GM12878 (cell line): ENCODE measurements around the gene SURF4. TPM values are rescaled to one million over a fixed set of nuclear protein-coding genes. Genes with fewer than 3 reads are reported as not detected.
A peak's percentile ranks its signal among the peaks of the same experiment; 100 is the strongest.

Experiments used
- CHD2 ChIP-seq: IDR thresholded peaks from 2 replicates; pipeline ENCODE4 v1.6.1; 2011; ENCODE audit warnings: low read depth, low read length, improper control_type of control experiment, borderline replicate concordance
- ETV6 ChIP-seq, 2 experiments: fragments of 450-650 bp in 1 of 2; IDR thresholded peaks in 1 of 2; conservative IDR thresholded peaks in 1 of 2; 2 replicates each; pipeline ENCODE4 v1.6.1; 2014; ENCODE audit warnings: antibody characterized with exemption in 1 of 2, borderline replicate concordance in 1 of 2, low read depth in 1 of 2, mild to moderate bottlenecking in 1 of 2, moderate library complexity in 1 of 2
- IKZF2 ChIP-seq, 2 experiments: fragments of 450-650 bp; IDR thresholded peaks; 2 replicates each; pipeline ENCODE4 v1.6.1; 2017; ENCODE audit warnings: mild to moderate bottlenecking in 2 of 2, moderate library complexity in 2 of 2
- KLF5 ChIP-seq: fragments of 450-650 bp; IDR thresholded peaks from 2 replicates; pipeline ENCODE4 v1.6.1; 2014; ENCODE audit warnings: mild to moderate bottlenecking; ENCODE audit not compliant: partially characterized antibody
- NR2C2 ChIP-seq: IDR thresholded peaks from 2 replicates; pipeline ENCODE4 v1.6.1; 2011; ENCODE audit warnings: borderline replicate concordance, low read depth; ENCODE audit not compliant: control insufficient read depth, insufficient read length
- SMAD5 ChIP-seq: IDR thresholded peaks from 2 replicates; pipeline ENCODE4 v1.6.1; 2016; ENCODE audit warnings: antibody characterized with exemption, low read depth
- SMC3 ChIP-seq: IDR thresholded peaks from 2 replicates; pipeline ENCODE4 v1.6.1; 2011; ENCODE audit warnings: low read length, improper control_type of control experiment, borderline replicate concordance
- STAT1 ChIP-seq: fragments of 450-650 bp; conservative IDR thresholded peaks from 2 replicates; pipeline ENCODE4 v1.6.1; 2014; ENCODE audit warnings: antibody characterized with exemption, mild to moderate bottlenecking
- TCF7 ChIP-seq: IDR thresholded peaks from 2 replicates; pipeline ENCODE4 v1.6.1; 2014; ENCODE audit warnings: antibody characterized with exemption, borderline replicate concordance
- WRNIP1 ChIP-seq: IDR thresholded peaks from 2 replicates; pipeline ENCODE4 v1.6.1; 2011; ENCODE audit warnings: low read depth, low read length, improper control_type of control experiment, borderline replicate concordance
- ZNF217 ChIP-seq: fragments of 450-650 bp; IDR thresholded peaks from 2 replicates; pipeline ENCODE4 v1.6.1; 2017; ENCODE audit warnings: antibody characterized with exemption, mild to moderate bottlenecking
- ZNF384 ChIP-seq: IDR thresholded peaks from 2 replicates; pipeline ENCODE4 v1.6.1; 2012; ENCODE audit warnings: low read depth, mild to moderate bottlenecking, low read length, improper control_type of control experiment, borderline replicate concordance
- polyA plus RNA-seq, 11 experiments: library from polyadenylated mRNA; depleted of rRNA in 4 of 11; unstranded in 6 of 11; stranded (reverse) in 5 of 11; fragments of >200 nt; fragmentation: Nextera tagmentation in 4 of 11; fragmentation: Illumina TruSeq in 1 of 11; extraction: Ambion mirVana in 4 of 11; extraction: Trizol in 1 of 11; gene quantifications; 1 replicate in 1 of 11; 2 replicates in 10 of 11; pipeline versions ENCODE4 v1.2.1 to v1.2.3, GENCODE V29; 2011 to 2016; ENCODE audit warnings: inconsistent platforms in 2 of 11, missing spikeins in 2 of 11, low read depth in 1 of 11
- total RNA-seq, 4 experiments: library from RNA; depleted of rRNA in 3 of 4; stranded (reverse); fragments of >200 nt in 3 of 4; fragmentation: Illumina TruSeq in 1 of 4; extraction: Trizol in 1 of 4; gene quantifications; 2 replicates each; pipeline versions ENCODE4 v1.2.1 to v1.2.3, GENCODE V29; 2013 to 2021
- TF ChIP-seq, protein P1 (sequence below): IDR thresholded peaks from 2 replicates; pipeline ENCODE4 v1.6.1; 2011; ENCODE audit warnings: mild to moderate bottlenecking, low read depth, low read length, moderate library complexity; ENCODE audit not compliant: insufficient replicate concordance
- TF ChIP-seq, protein P2 (sequence below): fragments of 450-650 bp; IDR thresholded peaks from 2 replicates; pipeline ENCODE4 v1.6.1; 2017; ENCODE audit warnings: mild to moderate bottlenecking
- TF ChIP-seq, protein P3 (sequence below): fragments of 450-650 bp; IDR thresholded peaks from 2 replicates; pipeline ENCODE4 v1.6.1; 2017; ENCODE audit warnings: mild to moderate bottlenecking, moderate library complexity
- TF ChIP-seq, protein P4 (sequence below): IDR thresholded peaks from 2 replicates; pipeline ENCODE4 v1.6.1; 2012; ENCODE audit warnings: low read depth, low read length, improper control_type of control experiment
- TF ChIP-seq, protein P5 (sequence below): fragments of 450-650 bp; IDR thresholded peaks from 2 replicates; pipeline ENCODE4 v1.6.1; 2016; ENCODE audit warnings: mild to moderate bottlenecking

Gene SURF4
- total and polyA plus RNA-seq, 10 of the 15 experiments (the other 5 are each of a cell fraction or from before 2014, with no cell fraction given): 6.4 to 134 (median 78.7) TPM

DNA sequence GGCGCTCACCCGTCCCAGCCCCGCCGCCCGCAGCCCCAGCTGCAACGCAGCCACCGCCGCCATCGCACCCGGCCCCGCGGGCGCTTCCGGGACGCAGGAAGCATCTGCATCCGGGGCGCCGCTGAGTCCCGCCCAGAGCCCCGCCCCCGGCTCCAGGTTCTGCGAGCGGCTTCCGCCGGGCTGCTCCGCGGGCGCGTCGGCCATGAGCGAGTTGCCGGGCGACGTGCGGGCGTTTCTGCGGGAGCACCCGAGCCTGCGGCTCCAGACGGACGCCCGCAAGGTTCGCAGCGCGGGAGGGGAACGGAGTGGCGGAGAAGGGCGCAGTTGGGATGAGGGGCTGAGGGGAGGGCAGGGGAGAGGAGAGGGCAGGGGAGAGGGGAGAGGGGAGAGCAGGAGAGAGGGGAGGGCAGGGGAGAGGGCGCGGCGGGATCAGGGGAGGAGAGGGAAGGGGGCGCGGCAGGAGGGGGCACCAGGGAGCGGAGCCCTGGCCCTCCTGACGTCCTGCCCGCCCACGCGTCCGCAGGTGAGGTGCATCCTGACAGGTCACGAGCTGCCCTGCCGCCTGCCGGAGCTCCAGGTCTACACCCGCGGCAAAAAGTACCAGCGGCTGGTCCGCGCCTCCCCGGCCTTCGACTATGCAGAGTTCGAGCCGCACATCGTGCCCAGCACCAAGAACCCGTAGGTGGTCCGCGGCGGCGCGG is 19.3 kb downstream of the SURF4 start, which contains the start of the genes SURF1 and SURF2 (continued):
- TF ChIP-seq WRNIP1 (no peak), TCF7 (no peak), SMC3 (no peak), STAT1 (no peak), IKZF2 (IDR thresholded peaks at IDR 0.05) (no peak), KLF5 (no peak), ZNF384 (no peak), CHD2 (0 out of 2 replicates have a peak, but pooled peaks have one; percentile 26), NR2C2 (no peak), SMAD5 (no peak), ETV6 (conservative IDR thresholded peaks at IDR 0.05 in 1 of 2, IDR thresholded peaks at IDR 0.05 in 1 of 2; ENCODE audit: borderline replicate concordance in 1 of 2, low read depth in 1 of 2) (no peak), ZNF217 (no peak)
- TF ChIP-seq, protein P1, sequence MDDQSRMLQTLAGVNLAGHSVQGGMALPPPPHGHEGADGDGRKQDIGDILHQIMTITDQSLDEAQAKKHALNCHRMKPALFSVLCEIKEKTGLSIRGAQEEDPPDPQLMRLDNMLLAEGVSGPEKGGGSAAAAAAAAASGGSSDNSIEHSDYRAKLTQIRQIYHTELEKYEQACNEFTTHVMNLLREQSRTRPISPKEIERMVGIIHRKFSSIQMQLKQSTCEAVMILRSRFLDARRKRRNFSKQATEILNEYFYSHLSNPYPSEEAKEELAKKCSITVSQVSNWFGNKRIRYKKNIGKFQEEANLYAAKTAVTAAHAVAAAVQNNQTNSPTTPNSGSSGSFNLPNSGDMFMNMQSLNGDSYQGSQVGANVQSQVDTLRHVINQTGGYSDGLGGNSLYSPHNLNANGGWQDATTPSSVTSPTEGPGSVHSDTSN: no peak
- TF ChIP-seq, protein P2, sequence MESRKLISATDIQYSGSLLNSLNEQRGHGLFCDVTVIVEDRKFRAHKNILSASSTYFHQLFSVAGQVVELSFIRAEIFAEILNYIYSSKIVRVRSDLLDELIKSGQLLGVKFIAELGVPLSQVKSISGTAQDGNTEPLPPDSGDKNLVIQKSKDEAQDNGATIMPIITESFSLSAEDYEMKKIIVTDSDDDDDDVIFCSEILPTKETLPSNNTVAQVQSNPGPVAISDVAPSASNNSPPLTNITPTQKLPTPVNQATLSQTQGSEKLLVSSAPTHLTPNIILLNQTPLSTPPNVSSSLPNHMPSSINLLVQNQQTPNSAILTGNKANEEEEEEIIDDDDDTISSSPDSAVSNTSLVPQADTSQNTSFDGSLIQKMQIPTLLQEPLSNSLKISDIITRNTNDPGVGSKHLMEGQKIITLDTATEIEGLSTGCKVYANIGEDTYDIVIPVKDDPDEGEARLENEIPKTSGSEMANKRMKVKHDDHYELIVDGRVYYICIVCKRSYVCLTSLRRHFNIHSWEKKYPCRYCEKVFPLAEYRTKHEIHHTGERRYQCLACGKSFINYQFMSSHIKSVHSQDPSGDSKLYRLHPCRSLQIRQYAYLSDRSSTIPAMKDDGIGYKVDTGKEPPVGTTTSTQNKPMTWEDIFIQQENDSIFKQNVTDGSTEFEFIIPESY: no peak
- TF ChIP-seq, protein P3, sequence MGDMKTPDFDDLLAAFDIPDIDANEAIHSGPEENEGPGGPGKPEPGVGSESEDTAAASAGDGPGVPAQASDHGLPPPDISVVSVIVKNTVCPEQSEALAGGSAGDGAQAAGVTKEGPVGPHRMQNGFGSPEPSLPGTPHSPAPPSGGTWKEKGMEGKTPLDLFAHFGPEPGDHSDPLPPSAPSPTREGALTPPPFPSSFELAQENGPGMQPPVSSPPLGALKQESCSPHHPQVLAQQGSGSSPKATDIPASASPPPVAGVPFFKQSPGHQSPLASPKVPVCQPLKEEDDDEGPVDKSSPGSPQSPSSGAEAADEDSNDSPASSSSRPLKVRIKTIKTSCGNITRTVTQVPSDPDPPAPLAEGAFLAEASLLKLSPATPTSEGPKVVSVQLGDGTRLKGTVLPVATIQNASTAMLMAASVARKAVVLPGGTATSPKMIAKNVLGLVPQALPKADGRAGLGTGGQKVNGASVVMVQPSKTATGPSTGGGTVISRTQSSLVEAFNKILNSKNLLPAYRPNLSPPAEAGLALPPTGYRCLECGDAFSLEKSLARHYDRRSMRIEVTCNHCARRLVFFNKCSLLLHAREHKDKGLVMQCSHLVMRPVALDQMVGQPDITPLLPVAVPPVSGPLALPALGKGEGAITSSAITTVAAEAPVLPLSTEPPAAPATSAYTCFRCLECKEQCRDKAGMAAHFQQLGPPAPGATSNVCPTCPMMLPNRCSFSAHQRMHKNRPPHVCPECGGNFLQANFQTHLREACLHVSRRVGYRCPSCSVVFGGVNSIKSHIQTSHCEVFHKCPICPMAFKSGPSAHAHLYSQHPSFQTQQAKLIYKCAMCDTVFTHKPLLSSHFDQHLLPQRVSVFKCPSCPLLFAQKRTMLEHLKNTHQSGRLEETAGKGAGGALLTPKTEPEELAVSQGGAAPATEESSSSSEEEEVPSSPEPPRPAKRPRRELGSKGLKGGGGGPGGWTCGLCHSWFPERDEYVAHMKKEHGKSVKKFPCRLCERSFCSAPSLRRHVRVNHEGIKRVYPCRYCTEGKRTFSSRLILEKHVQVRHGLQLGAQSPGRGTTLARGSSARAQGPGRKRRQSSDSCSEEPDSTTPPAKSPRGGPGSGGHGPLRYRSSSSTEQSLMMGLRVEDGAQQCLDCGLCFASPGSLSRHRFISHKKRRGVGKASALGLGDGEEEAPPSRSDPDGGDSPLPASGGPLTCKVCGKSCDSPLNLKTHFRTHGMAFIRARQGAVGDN: no peak
- TF ChIP-seq, protein P4, sequence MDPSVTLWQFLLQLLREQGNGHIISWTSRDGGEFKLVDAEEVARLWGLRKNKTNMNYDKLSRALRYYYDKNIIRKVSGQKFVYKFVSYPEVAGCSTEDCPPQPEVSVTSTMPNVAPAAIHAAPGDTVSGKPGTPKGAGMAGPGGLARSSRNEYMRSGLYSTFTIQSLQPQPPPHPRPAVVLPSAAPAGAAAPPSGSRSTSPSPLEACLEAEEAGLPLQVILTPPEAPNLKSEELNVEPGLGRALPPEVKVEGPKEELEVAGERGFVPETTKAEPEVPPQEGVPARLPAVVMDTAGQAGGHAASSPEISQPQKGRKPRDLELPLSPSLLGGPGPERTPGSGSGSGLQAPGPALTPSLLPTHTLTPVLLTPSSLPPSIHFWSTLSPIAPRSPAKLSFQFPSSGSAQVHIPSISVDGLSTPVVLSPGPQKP: no peak
- TF ChIP-seq, protein P5, sequence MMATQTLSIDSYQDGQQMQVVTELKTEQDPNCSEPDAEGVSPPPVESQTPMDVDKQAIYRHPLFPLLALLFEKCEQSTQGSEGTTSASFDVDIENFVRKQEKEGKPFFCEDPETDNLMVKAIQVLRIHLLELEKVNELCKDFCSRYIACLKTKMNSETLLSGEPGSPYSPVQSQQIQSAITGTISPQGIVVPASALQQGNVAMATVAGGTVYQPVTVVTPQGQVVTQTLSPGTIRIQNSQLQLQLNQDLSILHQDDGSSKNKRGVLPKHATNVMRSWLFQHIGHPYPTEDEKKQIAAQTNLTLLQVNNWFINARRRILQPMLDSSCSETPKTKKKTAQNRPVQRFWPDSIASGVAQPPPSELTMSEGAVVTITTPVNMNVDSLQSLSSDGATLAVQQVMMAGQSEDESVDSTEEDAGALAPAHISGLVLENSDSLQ: peak; percentile 42; the same call in 1 of the 2 replicates
